Endothelial cell of umbilical vein (primary cell): ENCODE data around the gene CCDC171.

Experiments used
- CTCF ChIP-seq, 2 donors: IDR thresholded peaks; 1 replicate in 1 of 2; 2 replicates in 1 of 2; pipeline ENCODE4 v1.5.1; 2011; ENCODE audit warnings: low read length in 2 of 2, mild to moderate bottlenecking in 2 of 2, moderate library complexity in 2 of 2, control low read depth in 1 of 2, inconsistent platforms in 1 of 2, low read depth in 1 of 2; ENCODE audit not compliant: insufficient read depth in 1 of 2; ENCODE audit errors: extremely low read depth in 1 of 2
- EZH2 ChIP-seq: IDR thresholded peaks from 2 replicates; pipeline ENCODE4 v1.6.1; 2012; ENCODE audit warnings: borderline replicate concordance, low read depth, mild to moderate bottlenecking, moderate library complexity, low read length, inconsistent platforms; ENCODE audit not compliant: severe bottlenecking
- GATA2 ChIP-seq: IDR thresholded peaks from 2 replicates; pipeline ENCODE4 v1.7.0; 2011; ENCODE audit warnings: low read depth, mild to moderate bottlenecking, moderate library complexity, mixed read lengths, low read length; ENCODE audit not compliant: insufficient read length, insufficient read depth
- MAX ChIP-seq: IDR thresholded peaks from 2 replicates; pipeline ENCODE4 v1.6.1; 2011; ENCODE audit not compliant: insufficient read depth, insufficient read length
- MYC ChIP-seq: IDR thresholded peaks from one replicate; pipeline ENCODE4 v1.6.1; 2011; ENCODE audit warnings: mild to moderate bottlenecking, low read depth, low read length
- POLR2A ChIP-seq: IDR thresholded peaks from 2 replicates; pipeline ENCODE4 v1.6.1; 2012; ENCODE audit warnings: low read depth, mild to moderate bottlenecking, control low read depth, low read length
- POLR2AphosphoS5 ChIP-seq: IDR thresholded peaks from 2 replicates; pipeline ENCODE4 v1.6.1; 2012; ENCODE audit warnings: low read depth, mild to moderate bottlenecking, control low read depth, low read length, moderate library complexity; ENCODE audit not compliant: insufficient read depth

DNA sequence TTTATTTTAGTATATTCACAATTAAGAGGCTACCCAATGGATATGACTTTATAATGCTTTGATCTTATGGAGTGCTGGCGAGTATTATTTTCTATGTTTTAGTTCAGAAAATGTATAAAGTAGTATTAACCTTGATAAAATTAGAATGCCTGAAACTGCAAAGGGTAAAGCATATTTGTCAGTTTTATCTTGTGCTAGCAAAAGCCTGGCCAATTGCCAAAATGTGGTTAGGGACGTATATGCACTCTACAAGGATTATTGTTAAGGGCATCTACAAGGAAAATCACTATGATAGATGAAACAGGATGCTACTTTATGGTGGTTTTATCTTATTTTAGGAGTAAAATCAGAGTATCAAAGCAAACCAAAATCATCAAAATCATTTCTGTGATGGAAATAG is 281.7 kb downstream of the CCDC171 start:
- TF ChIP-seq POLR2A (no peak), MYC (no peak), CTCF (IDR thresholded peaks at IDR 0.05; ENCODE audit: extremely low read depth in 1 of 2, insufficient read depth in 1 of 2, low read depth in 1 of 2, low read length in 2 of 2) (no peak), EZH2 (no peak), GATA2 (no peak), POLR2AphosphoS5 (no peak), MAX (no peak)
